HepG2 (cell line): ENCODE results near the gene ZSCAN21. TPM values are rescaled to one million over a fixed set of nuclear protein-coding genes. Genes with fewer than 3 reads are reported as not detected.

Source experiments
- ATRX ChIP-seq: sonication (generic); formaldehyde crosslinking; IDR thresholded peaks from 2 replicates; pipeline ENCODE4 v1.4.0; 2020; ENCODE audit warnings: missing genetic modification reagents, borderline replicate concordance
- BRD4 ChIP-seq: sonication (generic); formaldehyde crosslinking; IDR thresholded peaks from 2 replicates; pipeline ENCODE4 v1.4.0; 2020; ENCODE audit warnings: missing genetic modification reagents
- CSRNP1 ChIP-seq: sonication (generic); formaldehyde crosslinking; IDR thresholded peaks from 2 replicates; pipeline ENCODE4 v1.8.1; 2023; ENCODE audit warnings: mild to moderate bottlenecking, missing genetic modification reagents
- DMAP1 ChIP-seq: IDR thresholded peaks from 2 replicates; pipeline ENCODE4 v1.6.1; 2016
- HNRNPH1 ChIP-seq: fragments of 200-400 bp; formaldehyde crosslinking; optimal IDR thresholded peaks from 2 replicates; pipeline ENCODE3; 2017; ENCODE audit warnings: mild to moderate bottlenecking, low read depth, low read length
- KIAA2018 ChIP-seq: sonication (generic); formaldehyde crosslinking; IDR thresholded peaks from 2 replicates; pipeline ENCODE4 v1.5.0; 2020; ENCODE audit warnings: mild to moderate bottlenecking, missing genetic modification reagents, borderline replicate concordance
- MAFK ChIP-seq, 2 experiments: IDR thresholded peaks in 1 of 2; conservative IDR thresholded peaks in 1 of 2; 2 replicates each; pipeline ENCODE4 v1.6.1; 2011; ENCODE audit warnings: improper control_type of control experiment in 2 of 2, low read length in 2 of 2
- MIER3 ChIP-seq: IDR thresholded peaks from 2 replicates; pipeline ENCODE4 v1.6.1; 2016; ENCODE audit warnings: missing compliant biosample characterization, borderline replicate concordance
- PLSCR1 ChIP-seq: sonication (generic); formaldehyde crosslinking; IDR thresholded peaks from 2 replicates; pipeline ENCODE4 v1.5.0; 2020; ENCODE audit warnings: missing genetic modification reagents, mild to moderate bottlenecking, borderline replicate concordance
- ZKSCAN5 ChIP-seq: sonication (generic); formaldehyde crosslinking; IDR thresholded peaks from 2 replicates; pipeline ENCODE4 v1.5.1; 2020; ENCODE audit warnings: mild to moderate bottlenecking, missing genetic modification reagents
- ZNF124 ChIP-seq: sonication (generic); formaldehyde crosslinking; IDR thresholded peaks from 2 replicates; pipeline ENCODE4 v1.4.0; 2020; ENCODE audit warnings: missing genetic modification reagents
- ZNF749 ChIP-seq: sonication (generic); formaldehyde crosslinking; IDR thresholded peaks from 2 replicates; pipeline ENCODE4 v1.8.0; 2022; ENCODE audit warnings: mild to moderate bottlenecking, missing genetic modification reagents, moderate library complexity, borderline replicate concordance
- ZNF788 ChIP-seq: sonication (generic); formaldehyde crosslinking; IDR thresholded peaks from 2 replicates; pipeline ENCODE4 v1.5.0; 2020; ENCODE audit warnings: mild to moderate bottlenecking, missing genetic modification reagents, borderline replicate concordance
- polyA plus RNA-seq, 8 experiments: library from polyadenylated mRNA; depleted of rRNA in 3 of 8; stranded (reverse) in 7 of 8; unstranded in 1 of 8; fragments of >200 nt; fragmentation: Illumina TruSeq in 4 of 8; extraction: Trizol in 4 of 8; gene quantifications; 2 replicates each; pipeline versions ENCODE4 v1.2.1 to v1.2.3, GENCODE V29; 2011 to 2016; ENCODE audit warnings: low read depth in 4 of 8, missing spikeins in 1 of 8, mixed read lengths in 1 of 8; ENCODE audit not compliant: insufficient read depth in 1 of 8
- total RNA-seq, 5 experiments: library from RNA; depleted of rRNA; stranded (reverse); fragments of >200 nt; fragmentation: Illumina TruSeq; extraction: Trizol; gene quantifications; 2 replicates each; pipeline ENCODE4 v1.2.3, GENCODE V29; 2016; ENCODE audit warnings: low read depth in 1 of 5
- TF ChIP-seq, protein P1 (sequence below): sonication (generic); formaldehyde crosslinking; IDR thresholded peaks from 2 replicates; pipeline ENCODE4 v1.4.0; 2020; ENCODE audit warnings: missing genetic modification reagents

The ZSCAN21 gene
- total and polyA plus RNA-seq, 2 of the 13 experiments (the other 11 are each of a cell fraction or from before 2014, with no cell fraction given): 7.0 to 10.0 TPM

DNA sequence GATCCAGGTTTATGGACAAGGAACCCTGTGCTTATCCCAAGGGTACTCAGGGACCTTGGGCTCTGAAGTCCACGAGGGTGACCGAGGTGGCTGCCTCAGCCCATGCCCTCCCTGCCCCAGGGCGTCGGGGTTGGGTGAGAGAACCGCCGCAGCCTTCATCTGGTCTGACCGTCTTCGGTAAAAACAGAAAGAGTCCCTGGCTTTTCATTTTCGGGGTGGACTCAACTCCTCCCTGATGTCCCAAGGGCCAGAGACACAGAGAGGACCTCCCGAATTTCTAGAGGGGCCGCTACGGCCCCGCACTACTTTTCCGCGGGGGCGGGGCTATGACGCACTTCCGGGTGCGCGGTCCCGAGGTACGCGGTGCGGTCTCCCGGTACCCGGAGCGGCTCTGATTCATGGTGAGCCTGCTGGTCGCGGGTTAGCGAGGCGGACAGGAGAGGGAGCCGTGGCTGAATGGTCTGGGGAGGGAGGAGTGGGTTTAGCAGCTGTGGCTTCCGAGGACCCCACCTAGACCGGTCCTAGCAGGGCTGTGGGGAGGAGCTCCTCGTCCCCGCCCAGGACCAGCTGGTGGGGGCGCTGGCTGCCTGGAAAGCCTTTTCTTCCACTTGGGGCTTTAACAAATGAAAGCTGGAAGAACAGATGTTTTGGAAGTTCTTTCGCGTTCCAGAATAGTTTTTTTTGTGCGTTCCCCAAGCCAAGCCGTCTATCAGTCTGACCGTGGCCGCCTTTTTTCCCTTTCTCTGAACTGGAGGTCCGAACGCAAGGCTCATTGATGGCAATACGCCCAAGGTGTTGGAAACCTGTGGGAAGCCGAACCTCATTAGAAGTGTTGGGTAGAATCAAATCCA is at the start of gene ZSCAN21 (continued):
- TF ChIP-seq MIER3 (CRISPR knock-in tag) (no peak), HNRNPH1 (no peak), KIAA2018 (CRISPR knock-in tag) (no peak), ZNF749 (CRISPR knock-in tag) (no peak), DMAP1 (peak; percentile 74), ZNF788 (no peak; the same call in 1 of the 2 replicates), ATRX (CRISPR knock-in tag) (no peak), BRD4 (CRISPR knock-in tag) (0 out of 2 replicates have a peak, but pooled peaks have one; percentile 52), CSRNP1 (CRISPR knock-in tag) (no peak), PLSCR1 (CRISPR knock-in tag) (no peak), MAFK (conservative IDR thresholded peaks at IDR 0.05 in 1 of 2, IDR thresholded peaks at IDR 0.05 in 1 of 2; ENCODE audit: low read length in 2 of 2) (no peak), ZNF124 (CRISPR knock-in tag) (0 out of 2 replicates have a peak, but pooled peaks have one; percentile 50), ZKSCAN5 (CRISPR knock-in tag) (no peak)
- TF ChIP-seq, protein P1, sequence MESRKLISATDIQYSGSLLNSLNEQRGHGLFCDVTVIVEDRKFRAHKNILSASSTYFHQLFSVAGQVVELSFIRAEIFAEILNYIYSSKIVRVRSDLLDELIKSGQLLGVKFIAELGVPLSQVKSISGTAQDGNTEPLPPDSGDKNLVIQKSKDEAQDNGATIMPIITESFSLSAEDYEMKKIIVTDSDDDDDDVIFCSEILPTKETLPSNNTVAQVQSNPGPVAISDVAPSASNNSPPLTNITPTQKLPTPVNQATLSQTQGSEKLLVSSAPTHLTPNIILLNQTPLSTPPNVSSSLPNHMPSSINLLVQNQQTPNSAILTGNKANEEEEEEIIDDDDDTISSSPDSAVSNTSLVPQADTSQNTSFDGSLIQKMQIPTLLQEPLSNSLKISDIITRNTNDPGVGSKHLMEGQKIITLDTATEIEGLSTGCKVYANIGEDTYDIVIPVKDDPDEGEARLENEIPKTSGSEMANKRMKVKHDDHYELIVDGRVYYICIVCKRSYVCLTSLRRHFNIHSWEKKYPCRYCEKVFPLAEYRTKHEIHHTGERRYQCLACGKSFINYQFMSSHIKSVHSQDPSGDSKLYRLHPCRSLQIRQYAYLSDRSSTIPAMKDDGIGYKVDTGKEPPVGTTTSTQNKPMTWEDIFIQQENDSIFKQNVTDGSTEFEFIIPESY: no peak
